Measurements from ENCODE around the gene S100PBP.

Gene S100PBP

DNA sequence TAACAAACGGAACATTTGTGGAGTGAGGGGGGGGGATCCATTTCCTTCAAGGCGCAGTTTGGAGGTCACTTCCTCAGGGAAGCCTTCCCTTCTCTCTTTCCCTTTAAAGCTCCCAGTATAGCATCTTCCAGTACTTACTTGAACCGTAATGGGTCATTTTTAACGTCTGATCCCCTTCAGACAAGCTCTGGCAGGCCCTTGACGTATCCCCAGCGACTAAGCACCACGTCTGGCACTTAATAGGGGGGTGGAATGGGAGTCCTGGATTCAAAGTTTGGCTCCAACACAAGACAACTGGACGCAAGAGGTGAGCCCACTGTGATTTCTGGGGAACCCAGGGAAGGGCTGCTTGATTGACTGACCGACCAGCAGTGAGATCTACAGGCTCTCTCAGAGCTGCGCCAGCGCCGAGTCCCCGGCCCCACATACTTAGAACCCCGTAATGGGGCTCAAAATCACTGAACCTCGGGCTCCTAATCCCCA is 736 bp upstream of the S100PBP start:
- Histone ChIP-seq H3K9me3 (no peaks in the 10 kb centered on the region), H3K36me3 (peaks cover 17% of the 10 kb centered on the region), H3K4me1 (no peaks in the 10 kb centered on the region), H3K4me3 (ENCODE audit: low read depth, low read length) (peak overlapping the region; percentile 93), H3K27me3 (no peaks in the 10 kb centered on the region)
- DNase-seq: no peak
- TF ChIP-seq, protein P1, sequence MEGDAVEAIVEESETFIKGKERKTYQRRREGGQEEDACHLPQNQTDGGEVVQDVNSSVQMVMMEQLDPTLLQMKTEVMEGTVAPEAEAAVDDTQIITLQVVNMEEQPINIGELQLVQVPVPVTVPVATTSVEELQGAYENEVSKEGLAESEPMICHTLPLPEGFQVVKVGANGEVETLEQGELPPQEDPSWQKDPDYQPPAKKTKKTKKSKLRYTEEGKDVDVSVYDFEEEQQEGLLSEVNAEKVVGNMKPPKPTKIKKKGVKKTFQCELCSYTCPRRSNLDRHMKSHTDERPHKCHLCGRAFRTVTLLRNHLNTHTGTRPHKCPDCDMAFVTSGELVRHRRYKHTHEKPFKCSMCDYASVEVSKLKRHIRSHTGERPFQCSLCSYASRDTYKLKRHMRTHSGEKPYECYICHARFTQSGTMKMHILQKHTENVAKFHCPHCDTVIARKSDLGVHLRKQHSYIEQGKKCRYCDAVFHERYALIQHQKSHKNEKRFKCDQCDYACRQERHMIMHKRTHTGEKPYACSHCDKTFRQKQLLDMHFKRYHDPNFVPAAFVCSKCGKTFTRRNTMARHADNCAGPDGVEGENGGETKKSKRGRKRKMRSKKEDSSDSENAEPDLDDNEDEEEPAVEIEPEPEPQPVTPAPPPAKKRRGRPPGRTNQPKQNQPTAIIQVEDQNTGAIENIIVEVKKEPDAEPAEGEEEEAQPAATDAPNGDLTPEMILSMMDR (IDR thresholded peaks at IDR 0.05; ENCODE audit: low read depth, low read length): no peak

GRCh38 chr1:32817815-32818786 is 648 bp downstream of the S100PBP start:
- H3K27me3 ChIP-seq: no peaks in the 10 kb centered on the region
- no peaks in the 10 kb centered on the region for H3K9me3 ChIP-seq
- TF ChIP-seq, protein P1 (IDR thresholded peaks at IDR 0.05; ENCODE audit: low read depth, low read length): no peak
- peaks cover 17% of the 10 kb centered on the region for H3K36me3 ChIP-seq
- no peaks in the 10 kb centered on the region for H3K4me1 ChIP-seq
- peak; percentile 74 for DNase-seq
- H3K4me3 ChIP-seq (ENCODE audit: low read depth, low read length): peak overlapping the region; percentile 71

DNA sequence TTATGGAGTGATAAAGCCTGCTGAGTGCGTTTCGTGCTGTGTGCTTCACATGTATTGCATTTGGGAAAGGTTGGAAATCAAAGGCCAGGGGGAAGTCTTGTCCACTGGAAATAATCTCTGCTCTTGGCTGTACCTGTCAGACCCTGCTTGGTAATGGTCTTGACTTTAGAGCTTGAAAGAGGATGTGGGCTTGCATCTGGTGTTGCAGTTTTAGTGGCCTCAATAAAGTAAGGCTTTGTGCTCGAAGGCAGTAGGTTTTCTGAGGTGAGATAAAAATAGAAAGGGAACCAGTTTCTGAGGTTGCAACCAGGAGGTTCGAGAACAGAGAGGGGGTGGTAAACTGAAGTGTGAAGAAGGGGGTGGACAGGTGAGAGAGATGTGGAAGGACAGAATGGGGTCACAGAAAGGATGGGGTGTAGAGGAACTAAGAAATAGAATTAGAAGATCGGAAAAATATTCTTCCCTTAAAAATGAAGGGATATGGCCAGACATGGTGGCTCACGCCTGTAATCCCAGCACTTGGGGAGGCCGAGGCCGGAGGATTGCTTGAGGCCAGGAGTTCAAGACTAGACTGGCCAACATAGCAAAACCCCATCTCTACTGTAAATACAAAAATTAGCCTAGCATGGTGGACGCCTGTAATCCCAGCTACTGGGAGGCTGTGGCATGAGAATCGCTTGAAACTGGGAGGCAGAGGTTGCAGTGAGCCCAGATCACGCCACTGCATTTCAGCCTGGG is 1.5 kb downstream of the S100PBP start:
- TF ChIP-seq, protein P1 (IDR thresholded peaks at IDR 0.05; ENCODE audit: low read depth, low read length): no peak
- H3K9me3 ChIP-seq: no peaks in the 10 kb centered on the region
- H3K27me3 ChIP-seq: no peaks in the 10 kb centered on the region
- H3K4me3 ChIP-seq (ENCODE audit: low read depth, low read length): peak overlapping the region; percentile 71
- H3K4me1 ChIP-seq: no peaks in the 10 kb centered on the region
- H3K36me3 ChIP-seq: peaks cover 11% of the 10 kb centered on the region
- DNase-seq: no peak

- TF ChIP-seq, protein P1 (IDR thresholded peaks at IDR 0.05; ENCODE audit: low read depth, low read length): no peak
- Histone ChIP-seq H3K4me3 (ENCODE audit: low read depth, low read length) (no peak overlapping the region), H3K9me3 (no peaks in the 10 kb centered on the region), H3K4me1 (no peaks in the 10 kb centered on the region), H3K27me3 (no peaks in the 10 kb centered on the region), H3K36me3 (no peaks in the 10 kb centered on the region)
- no peak for DNase-seq
Measured at GRCh38 chr1:32825181-32825580, 7.7 kb downstream of the S100PBP start.

DNA sequence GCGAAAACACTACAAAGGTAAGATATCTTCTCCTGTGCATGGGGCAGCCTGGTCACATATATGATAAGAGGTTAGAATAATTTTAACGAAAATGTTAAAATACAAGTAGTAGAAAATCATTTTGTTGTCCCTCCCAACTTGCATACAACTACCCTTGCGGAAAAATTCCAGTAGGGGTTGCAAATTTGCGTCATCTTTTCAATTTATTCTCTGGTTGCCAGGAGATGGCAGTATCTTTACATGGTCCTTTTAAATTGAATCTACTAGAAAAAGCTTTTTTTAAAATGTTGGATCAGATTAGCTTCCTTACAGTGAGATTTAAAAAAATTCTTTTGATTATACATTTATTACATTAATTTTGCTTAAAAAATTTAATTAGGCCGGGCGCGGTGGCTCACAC is 10.9 kb downstream of the S100PBP start:
- Histone ChIP-seq H3K4me3 (ENCODE audit: low read depth, low read length) (no peak overlapping the region), H3K27me3 (no peaks in the 10 kb centered on the region), H3K4me1 (no peaks in the 10 kb centered on the region), H3K36me3 (no peaks in the 10 kb centered on the region), H3K9me3 (no peaks in the 10 kb centered on the region)
- no peak for DNase-seq
- TF ChIP-seq, protein P1 (IDR thresholded peaks at IDR 0.05; ENCODE audit: low read depth, low read length): peak; percentile 45

Measured in BE2C (cell line).